C4-2B (cell line): ENCODE measurements around the gene TOLLIP.
"Not testable (repeated sequence)": the region's sequence is repeated elsewhere in the genome, so short reads cannot be mapped to it uniquely, and the experiment has no call there.

Source experiments
- CTCF ChIP-seq: fragments of 450-650 bp; conservative IDR thresholded peaks from 2 replicates; pipeline ENCODE4 v1.5.1; 2017; ENCODE audit warnings: mild to moderate bottlenecking
- ZFX ChIP-seq: fragments of 450-650 bp; IDR thresholded peaks from 2 replicates; pipeline ENCODE4 v1.6.1; 2017

- not testable (repeated sequence) for TF ChIP-seq CTCF, ZFX
Observed at GRCh38 chr11:1265480-1265879, 44.0 kb downstream of the TOLLIP start.
